Measurements from ENCODE around the gene JADE1.

Gene JADE1

GRCh38 chr4:128913228-128913627 lies 103.7 kb downstream of the JADE1 start:
- H3K36me3 ChIP-seq (ENCODE audit: insufficient read depth, insufficient read length, low read length) = no peaks in the 10 kb centered on the region
- no peak overlapping the region for H3K4me3 ChIP-seq (ENCODE audit: insufficient read length, low read depth)
- no peak for DNase-seq (ENCODE audit: low read depth, low spot score)
- H3K9ac ChIP-seq (ENCODE audit: insufficient read length, low read depth) = no peak overlapping the region
- no peaks in the 10 kb centered on the region for H3K9me3 ChIP-seq (ENCODE audit: insufficient read depth, low read length)
- no peaks in the 10 kb centered on the region for H3K27me3 ChIP-seq (ENCODE audit: insufficient read depth, insufficient read length)
- no peaks in the 10 kb centered on the region for H3K4me1 ChIP-seq (ENCODE audit: insufficient read depth, insufficient read length)
- TF ChIP-seq SUZ12 (IDR thresholded peaks at IDR 0.05; ENCODE audit: extremely low read depth, insufficient read depth, insufficient read length) = no peak
- TF ChIP-seq ZNF274 (IDR thresholded peaks at IDR 0.05; ENCODE audit: low read depth, low read length) = no peak
- TF ChIP-seq YY1 (IDR thresholded peaks at IDR 0.05; ENCODE audit: insufficient read depth, insufficient read length) = no peak

GRCh38 chr4:128915544-128915943 lies 106.0 kb downstream of the JADE1 start:
- Histone ChIP-seq H3K4me1 (ENCODE audit: insufficient read depth, insufficient read length) (no peaks in the 10 kb centered on the region), H3K9ac (ENCODE audit: insufficient read length, low read depth) (no peak overlapping the region), H3K4me3 (ENCODE audit: insufficient read length, low read depth) (no peak overlapping the region), H3K27me3 (ENCODE audit: insufficient read depth, insufficient read length) (no peaks in the 10 kb centered on the region), H3K36me3 (ENCODE audit: insufficient read depth, insufficient read length, low read length) (no peaks in the 10 kb centered on the region), H3K9me3 (ENCODE audit: insufficient read depth, low read length) (no peaks in the 10 kb centered on the region)
- TF ChIP-seq ZNF274 (IDR thresholded peaks at IDR 0.05; ENCODE audit: low read depth, low read length) (no peak), YY1 (IDR thresholded peaks at IDR 0.05; ENCODE audit: insufficient read depth, insufficient read length) (no peak)
- DNase-seq (ENCODE audit: low read depth, low spot score) = no peak

GRCh38 chr4:128916832-128917231 lies 107.3 kb downstream of the JADE1 start:
- Histone ChIP-seq H3K4me3 (ENCODE audit: insufficient read length, low read depth) (no peak overlapping the region), H3K27me3 (ENCODE audit: insufficient read depth, insufficient read length) (no peaks in the 10 kb centered on the region), H3K36me3 (ENCODE audit: insufficient read depth, insufficient read length, low read length) (no peaks in the 10 kb centered on the region), H3K4me1 (ENCODE audit: insufficient read depth, insufficient read length) (no peaks in the 10 kb centered on the region), H3K9me3 (ENCODE audit: insufficient read depth, low read length) (no peaks in the 10 kb centered on the region), H3K9ac (ENCODE audit: insufficient read length, low read depth) (no peak overlapping the region)
- no peak for TF ChIP-seq ZNF274 (IDR thresholded peaks at IDR 0.05; ENCODE audit: low read depth, low read length)
- no peak for TF ChIP-seq YY1 (IDR thresholded peaks at IDR 0.05; ENCODE audit: insufficient read depth, insufficient read length)
- no peak for TF ChIP-seq SUZ12 (IDR thresholded peaks at IDR 0.05; ENCODE audit: extremely low read depth, insufficient read depth, insufficient read length)
- DNase-seq (ENCODE audit: low read depth, low spot score) = no peak

GRCh38 chr4:128917781-128918180 lies 108.3 kb downstream of the JADE1 start:
- DNase-seq (ENCODE audit: low read depth, low spot score) = no peak
- Histone ChIP-seq H3K4me1 (ENCODE audit: insufficient read depth, insufficient read length) (no peaks in the 10 kb centered on the region), H3K9ac (ENCODE audit: insufficient read length, low read depth) (no peak overlapping the region), H3K4me3 (ENCODE audit: insufficient read length, low read depth) (no peak overlapping the region), H3K9me3 (ENCODE audit: insufficient read depth, low read length) (no peaks in the 10 kb centered on the region), H3K27me3 (ENCODE audit: insufficient read depth, insufficient read length) (no peaks in the 10 kb centered on the region), H3K36me3 (ENCODE audit: insufficient read depth, insufficient read length, low read length) (no peaks in the 10 kb centered on the region)
- TF ChIP-seq YY1 (IDR thresholded peaks at IDR 0.05; ENCODE audit: insufficient read depth, insufficient read length) = no peak

GRCh38 chr4:128921954-128922353 lies 112.5 kb downstream of the JADE1 start:
- Histone ChIP-seq H3K36me3 (ENCODE audit: insufficient read depth, insufficient read length, low read length) (no peaks in the 10 kb centered on the region), H3K4me1 (ENCODE audit: insufficient read depth, insufficient read length) (no peaks in the 10 kb centered on the region), H3K4me3 (ENCODE audit: insufficient read length, low read depth) (no peak overlapping the region), H3K9me3 (ENCODE audit: insufficient read depth, low read length) (no peaks in the 10 kb centered on the region), H3K27me3 (ENCODE audit: insufficient read depth, insufficient read length) (no peaks in the 10 kb centered on the region), H3K9ac (ENCODE audit: insufficient read length, low read depth) (no peak overlapping the region)
- no peak for TF ChIP-seq ZNF274 (IDR thresholded peaks at IDR 0.05; ENCODE audit: low read depth, low read length)
- TF ChIP-seq SUZ12 (IDR thresholded peaks at IDR 0.05; ENCODE audit: extremely low read depth, insufficient read depth, insufficient read length) = no peak
- TF ChIP-seq YY1 (IDR thresholded peaks at IDR 0.05; ENCODE audit: insufficient read depth, insufficient read length) = no peak
- DNase-seq (ENCODE audit: low read depth, low spot score) = no peak
